IMR-90 (cell line): ENCODE results near the gene RYR3. TPM values are rescaled to one million over a fixed set of nuclear protein-coding genes. Genes with fewer than 3 reads are reported as not detected.

Source experiments
- ATAC-seq: fragments of 200-7000 bp; cut with Tn5 transposase; 2 replicates; pipeline ENCODE4 v1.9.1; 2020; ENCODE audit warnings: low read depth, mild to moderate bottlenecking, moderate library complexity
- BruUV-seq: library from RNA; stranded (reverse); fragments of 400-500 nt; replicated peaks from 2 replicates; lab custom pipeline; 2021; lab: Mats Ljungman, UMichigan
- CTCF ChIA-PET: fragments of 300-600 bp; formaldehyde crosslinking; extraction: SDS; loops from one replicate; lab custom pipeline; 2021; ENCODE audit warnings: antibody characterized with exemption; lab: Yijun Ruan, JAX
- POLR2A ChIA-PET: fragments of 300-600 bp; sonication (Branson Sonifier 250); formaldehyde crosslinking; loops from one replicate; lab custom pipeline; 2022; ENCODE audit warnings: antibody characterized with exemption; ENCODE audit not compliant: unreplicated experiment; lab: Charles Lee
- DNase-seq: peaks from one replicate; pipeline ENCODE4 v3.0.0; 2013
- H2AFZ ChIP-seq: replicated peaks from 2 replicates; pipeline ENCODE3; 2013; ENCODE audit warnings: low read length, mild to moderate bottlenecking; ENCODE audit not compliant: poor library complexity
- H2AK5ac ChIP-seq: 2 replicates; pipeline ENCODE4 v1.6.1; 2013; ENCODE audit warnings: low read depth, low read length, inconsistent platforms
- H2AK9ac ChIP-seq: replicated peaks from 2 replicates; pipeline ENCODE3; 2013; ENCODE audit warnings: mild to moderate bottlenecking, low read depth, low read length, moderate library complexity; ENCODE audit not compliant: poor library complexity
- H2BK120ac ChIP-seq: 2 replicates; pipeline ENCODE4 v1.6.1; 2013; ENCODE audit warnings: low read depth, low read length, inconsistent platforms
- H2BK15ac ChIP-seq: 3 replicates; pipeline ENCODE4 v1.6.1; 2013; ENCODE audit warnings: low read depth, low read length, inconsistent platforms
- H2BK20ac ChIP-seq: 2 replicates; pipeline ENCODE4 v1.6.1; 2013; ENCODE audit warnings: low read depth, mild to moderate bottlenecking, inconsistent platforms, low read length, moderate library complexity
- H2BK5ac ChIP-seq: 2 replicates; pipeline ENCODE4 v1.6.1; 2013; ENCODE audit warnings: mild to moderate bottlenecking, low read depth, low read length, inconsistent platforms; ENCODE audit not compliant: poor library complexity, severe bottlenecking
- H3K14ac ChIP-seq: replicated peaks from 2 replicates; pipeline ENCODE4 v1.6.1; 2013; ENCODE audit warnings: low read depth, low read length, inconsistent platforms
- H3K18ac ChIP-seq: 2 replicates; pipeline ENCODE4 v1.6.1; 2013; ENCODE audit warnings: low read depth, low read length, control low read depth
- H3K23ac ChIP-seq: 2 replicates; pipeline ENCODE4 v1.6.1; 2013; ENCODE audit warnings: low read depth, low read length, inconsistent platforms
- H3K27ac ChIP-seq: 2 replicates; pipeline ENCODE4 v1.5.1; 2013; ENCODE audit warnings: mild to moderate bottlenecking, control low read depth, low read length; ENCODE audit not compliant: insufficient read depth
- H3K27me3 ChIP-seq: 2 replicates; pipeline ENCODE4 v1.6.1; 2013; ENCODE audit warnings: low read length; ENCODE audit not compliant: control insufficient read depth, insufficient read depth
- H3K36me3 ChIP-seq: 2 replicates; pipeline ENCODE4 v1.6.1; 2013; ENCODE audit warnings: low read length, mixed read lengths; ENCODE audit not compliant: control insufficient read depth, insufficient read depth
- H3K4ac ChIP-seq: 2 replicates; pipeline ENCODE4 v1.6.1; 2013; ENCODE audit warnings: low read depth, low read length, inconsistent platforms
- H3K4me1 ChIP-seq: 2 replicates; pipeline ENCODE4 v1.6.1; 2013; ENCODE audit warnings: low read length, mixed read lengths; ENCODE audit not compliant: control insufficient read depth, insufficient read depth
- H3K4me2 ChIP-seq: 2 replicates; pipeline ENCODE4 v1.6.1; 2013; ENCODE audit warnings: low read depth, mild to moderate bottlenecking, control low read depth, low read length, moderate library complexity
- H3K4me3 ChIP-seq: 2 replicates; pipeline ENCODE4 v1.5.1; 2013; ENCODE audit warnings: low read depth, mild to moderate bottlenecking, control low read depth, low read length, moderate library complexity; ENCODE audit not compliant: insufficient read depth
- H3K56ac ChIP-seq: 2 replicates; pipeline ENCODE4 v1.6.1; 2013; ENCODE audit warnings: low read length, inconsistent platforms; ENCODE audit not compliant: insufficient read depth; ENCODE audit errors: extremely low read depth
- H3K79me1 ChIP-seq, 2 experiments: 2 replicates each; pipeline ENCODE4 v1.6.1; 2013; ENCODE audit warnings: low read length in 2 of 2, inconsistent platforms in 1 of 2, low read depth in 1 of 2
- H3K9ac ChIP-seq: 2 replicates; pipeline ENCODE4 v1.6.1; 2013; ENCODE audit warnings: low read depth, low read length, control low read depth
- H3K9me1 ChIP-seq: 2 replicates; pipeline ENCODE4 v1.6.1; 2013; ENCODE audit warnings: low read length, inconsistent platforms; ENCODE audit not compliant: insufficient read depth
- H3K9me3 ChIP-seq: 2 replicates; pipeline ENCODE4 v1.6.1; 2013; ENCODE audit warnings: low read length; ENCODE audit not compliant: control insufficient read depth, insufficient read depth
- H4K20me1 ChIP-seq: 2 replicates; pipeline ENCODE4 v1.6.1; 2013; ENCODE audit warnings: low read length, inconsistent platforms; ENCODE audit not compliant: insufficient read depth
- H4K5ac ChIP-seq: 2 replicates; pipeline ENCODE4 v1.6.1; 2013; ENCODE audit warnings: mild to moderate bottlenecking, low read depth, low read length, control low read depth
- H4K8ac ChIP-seq, 2 experiments: 2 replicates each; pipeline ENCODE4 v1.6.1; 2013; ENCODE audit warnings: low read depth in 2 of 2, low read length in 2 of 2, control low read depth in 1 of 2, inconsistent platforms in 1 of 2
- H4K91ac ChIP-seq: 2 replicates; pipeline ENCODE4 v1.6.1; 2013; ENCODE audit warnings: low read depth, low read length, inconsistent platforms; ENCODE audit not compliant: insufficient read depth
- BHLHE40 ChIP-seq: fragments of 150-350 bp; IDR thresholded peaks from 2 replicates; pipeline ENCODE4 v1.6.1; 2016; ENCODE audit warnings: mild to moderate bottlenecking, low read depth, low read length
- CEBPB ChIP-seq: IDR thresholded peaks from 2 replicates; pipeline ENCODE4 v1.6.1; 2012; ENCODE audit warnings: low read depth, low read length, improper control_type of control experiment
- CHD1 ChIP-seq: IDR thresholded peaks from 2 replicates; pipeline ENCODE4 v1.6.1; 2012; ENCODE audit warnings: low read depth, low read length, improper control_type of control experiment
- ELK1 ChIP-seq: fragments of 150-350 bp; IDR thresholded peaks from 2 replicates; pipeline ENCODE4 v1.6.1; 2016; ENCODE audit warnings: low read depth, mild to moderate bottlenecking, low read length, moderate library complexity, borderline replicate concordance
- FOS ChIP-seq: fragments of 150-350 bp; IDR thresholded peaks from 2 replicates; pipeline ENCODE4 v1.6.1; 2016; ENCODE audit warnings: low read depth, low read length
- MAFK ChIP-seq: IDR thresholded peaks from 2 replicates; pipeline ENCODE4 v1.6.1; 2012; ENCODE audit warnings: low read depth, low read length, improper control_type of control experiment
- MAZ ChIP-seq: IDR thresholded peaks from 2 replicates; pipeline ENCODE4 v1.6.1; 2012; ENCODE audit warnings: low read depth, mild to moderate bottlenecking, low read length, improper control_type of control experiment, moderate library complexity, borderline replicate concordance
- MXI1 ChIP-seq: IDR thresholded peaks from 2 replicates; pipeline ENCODE4 v1.6.1; 2012; ENCODE audit warnings: low read depth, mild to moderate bottlenecking, low read length, moderate library complexity, borderline replicate concordance
- NFE2L2 ChIP-seq: fragments of 150-350 bp; IDR thresholded peaks from 2 replicates; pipeline ENCODE4 v1.6.1; 2016; ENCODE audit warnings: low read depth, mild to moderate bottlenecking, low read length
- POLR2A ChIP-seq: IDR thresholded peaks from 2 replicates; pipeline ENCODE4 v1.6.1; 2012; ENCODE audit warnings: mild to moderate bottlenecking, low read depth, low read length
- RAD21 ChIP-seq: IDR thresholded peaks from 2 replicates; pipeline ENCODE4 v1.6.1; 2012; ENCODE audit warnings: low read length, improper control_type of control experiment
- RCOR1 ChIP-seq: IDR thresholded peaks from 2 replicates; pipeline ENCODE4 v1.6.1; 2012; ENCODE audit warnings: mild to moderate bottlenecking, low read length, improper control_type of control experiment; ENCODE audit not compliant: insufficient replicate concordance
- RFX5 ChIP-seq: IDR thresholded peaks from 2 replicates; pipeline ENCODE4 v1.8.0; 2012; ENCODE audit warnings: low read depth, mild to moderate bottlenecking, low read length, moderate library complexity
- SMC3 ChIP-seq: fragments of 150-350 bp; IDR thresholded peaks from 2 replicates; pipeline ENCODE4 v1.6.1; 2016; ENCODE audit warnings: low read depth, mild to moderate bottlenecking, antibody characterized with exemption, low read length, moderate library complexity
- USF2 ChIP-seq: fragments of 150-350 bp; IDR thresholded peaks from 2 replicates; pipeline ENCODE4 v1.6.1; 2017; ENCODE audit warnings: mild to moderate bottlenecking, antibody characterized with exemption, low read length, low read depth
- WGBS, 2 experiments: methylation state at CpG; one replicate each; pipeline versions ENCODE4 v1.1.5 to v1.1.7; 2013; ENCODE audit warnings: missing lambda C conversion rate in 2 of 2; ENCODE audit not compliant: insufficient read length in 1 of 2; ENCODE audit errors: extremely low coverage in 2 of 2; 5-methylcytosine and 5-hydroxymethylcytosine counted together
- dilution Hi-C: fragments of 300-500 bp; cut with HindIII; formaldehyde crosslinking; loops from one replicate; pipeline ENCODE4 v1.14.3; 2018; ENCODE audit warnings: low sequenced_read_pairs; ENCODE audit not compliant: unreplicated experiment
- in situ Hi-C: fragments of 300-500 bp; cut with MboI; formaldehyde crosslinking; loops from 3 replicates; pipeline ENCODE4 v1.14.3; 2019; ENCODE audit warnings: low sequenced_read_pairs, inconsistent platforms, mixed read lengths
- intact Hi-C: fragments of 100-400 bp; cut with micrococcal nuclease; formaldehyde crosslinking; loops from 2 replicates; pipeline ENCODE4 v1.10.0; 2022
- polyA plus RNA-seq, 3 experiments: library from polyadenylated mRNA; depleted of rRNA; stranded (reverse); fragments of >200 nt; gene quantifications; 2 replicates each; pipeline ENCODE4 v1.2.3, GENCODE V29; 2012; ENCODE audit warnings: low replicate concordance in 1 of 3
- total RNA-seq: library from RNA; depleted of rRNA; stranded (reverse); fragments of >200 nt; gene quantifications from 2 replicates; pipeline ENCODE4 v1.2.3, GENCODE V29; 2012
- TF ChIP-seq, protein P1 (sequence below): conservative IDR thresholded peaks from 2 replicates; pipeline ENCODE4 v1.5.1; 2012; ENCODE audit warnings: mild to moderate bottlenecking, low read depth, low read length, improper control_type of control experiment

RYR3 gene
- total and polyA plus RNA-seq, 2 of the 4 experiments (the other 2 are of a cell fraction), result 0.18 TPM; not detected in 1

DNA sequence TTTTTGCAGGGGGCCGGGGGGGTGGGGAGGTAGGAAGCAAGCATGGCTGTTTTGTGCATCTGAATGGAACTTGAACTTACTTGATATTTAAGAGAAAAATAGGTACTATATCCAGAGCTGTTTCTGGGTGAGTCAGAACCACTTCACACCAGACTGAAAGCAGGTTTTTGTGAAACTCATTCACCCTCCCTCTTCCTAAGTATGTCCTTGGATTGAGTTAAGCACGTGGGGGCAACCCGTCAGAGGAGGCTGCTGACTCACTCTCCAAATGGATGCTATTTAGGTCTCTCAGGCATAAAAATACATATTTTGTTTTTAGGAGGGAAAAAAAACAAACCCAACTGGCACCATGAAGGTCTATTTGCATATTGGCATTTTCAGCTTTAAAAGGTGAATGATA, 270.3 kb downstream of the RYR3 start:
- peak; percentile 13 for DNase-seq
- no peaks in the 10 kb centered on the region for H3K27me3 ChIP-seq

More for the DNA sequence above, 270.3 kb downstream of the RYR3 start:
- H2BK120ac ChIP-seq, result no peak overlapping the region
- no peak overlapping the region for H3K4ac ChIP-seq
- H2AK9ac ChIP-seq, result no peak overlapping the region
- H4K5ac ChIP-seq, result no peak overlapping the region
- intact Hi-C loops, result no loop called here
- no peak overlapping the region for H2BK5ac ChIP-seq
- H3K9me3 ChIP-seq, result no peaks in the 10 kb centered on the region
- no peak overlapping the region for H3K56ac ChIP-seq
- no CpG with 5 or more reads among the region's 3 CpGs for WGBS, 2 experiments
- H3K27ac ChIP-seq, result no peak overlapping the region
- no peak overlapping the region for H2BK20ac ChIP-seq
- no peak overlapping the region for H3K18ac ChIP-seq
- dilution Hi-C loops, result no loop called here
- no peaks in the 10 kb centered on the region for H3K4me1 ChIP-seq
- H3K4me2 ChIP-seq, result no peak overlapping the region
- H3K79me1 ChIP-seq, result no peaks in the 10 kb centered on the region
- H3K4me3 ChIP-seq, result no peak overlapping the region
- no peak overlapping the region for H3K14ac ChIP-seq
- H4K8ac ChIP-seq, result no peak overlapping the region
- in situ Hi-C loops, result no loop called here
- no peak overlapping the region for H2AFZ ChIP-seq
- H2BK15ac ChIP-seq, result no peak overlapping the region
- no peak for ATAC-seq
- no peaks in the 10 kb centered on the region for H3K36me3 ChIP-seq
- H3K23ac ChIP-seq, result no peak overlapping the region
- ChIA-PET POLR2A (no interaction called here), CTCF (no interaction called here)
- H3K9ac ChIP-seq, result no peak overlapping the region
- H2AK5ac ChIP-seq, result no peak overlapping the region
- no peaks in the 10 kb centered on the region for H3K9me1 ChIP-seq
- no peak overlapping the region for H4K91ac ChIP-seq
- TF ChIP-seq POLR2A (no peak), USF2 (no peak), MAFK (no peak), MAZ (no peak), MXI1 (no peak), ELK1 (no peak), RFX5 (no peak), SMC3 (no peak), RAD21 (no peak), CEBPB (no peak), FOS (no peak), NFE2L2 (no peak), RCOR1 (no peak), BHLHE40 (no peak), CHD1 (no peak)
- TF ChIP-seq, protein P1, sequence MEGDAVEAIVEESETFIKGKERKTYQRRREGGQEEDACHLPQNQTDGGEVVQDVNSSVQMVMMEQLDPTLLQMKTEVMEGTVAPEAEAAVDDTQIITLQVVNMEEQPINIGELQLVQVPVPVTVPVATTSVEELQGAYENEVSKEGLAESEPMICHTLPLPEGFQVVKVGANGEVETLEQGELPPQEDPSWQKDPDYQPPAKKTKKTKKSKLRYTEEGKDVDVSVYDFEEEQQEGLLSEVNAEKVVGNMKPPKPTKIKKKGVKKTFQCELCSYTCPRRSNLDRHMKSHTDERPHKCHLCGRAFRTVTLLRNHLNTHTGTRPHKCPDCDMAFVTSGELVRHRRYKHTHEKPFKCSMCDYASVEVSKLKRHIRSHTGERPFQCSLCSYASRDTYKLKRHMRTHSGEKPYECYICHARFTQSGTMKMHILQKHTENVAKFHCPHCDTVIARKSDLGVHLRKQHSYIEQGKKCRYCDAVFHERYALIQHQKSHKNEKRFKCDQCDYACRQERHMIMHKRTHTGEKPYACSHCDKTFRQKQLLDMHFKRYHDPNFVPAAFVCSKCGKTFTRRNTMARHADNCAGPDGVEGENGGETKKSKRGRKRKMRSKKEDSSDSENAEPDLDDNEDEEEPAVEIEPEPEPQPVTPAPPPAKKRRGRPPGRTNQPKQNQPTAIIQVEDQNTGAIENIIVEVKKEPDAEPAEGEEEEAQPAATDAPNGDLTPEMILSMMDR, result no peak
- no TSS peak for BruUV-seq
- H4K20me1 ChIP-seq, result no peaks in the 10 kb centered on the region
